Coronary artery (tissue), 2 donors: ENCODE results near the gene CUX1.

Source experiments
- DNase-seq: peaks from one replicate; pipeline ENCODE4 v3.0.0-alpha.2; 2017; ENCODE audit warnings: low spot score
- H3K27ac ChIP-seq, 2 donors: fragments of 200-600 bp; sonication (generic); one replicate each; pipeline ENCODE4 v1.5.1; 2016 to 2019
- H3K4me3 ChIP-seq: fragments of 200-600 bp; sonication (generic); 2 replicates; pipeline ENCODE4 v1.5.1; 2016; ENCODE audit warnings: mild to moderate bottlenecking, moderate library complexity
- TF ChIP-seq, protein P1 (sequence below): fragments of 200-600 bp; sonication (generic); IDR thresholded peaks from one replicate; pipeline ENCODE4 v1.5.1; 2019; ENCODE audit warnings: antibody characterized with exemption

The CUX1 gene

DNA sequence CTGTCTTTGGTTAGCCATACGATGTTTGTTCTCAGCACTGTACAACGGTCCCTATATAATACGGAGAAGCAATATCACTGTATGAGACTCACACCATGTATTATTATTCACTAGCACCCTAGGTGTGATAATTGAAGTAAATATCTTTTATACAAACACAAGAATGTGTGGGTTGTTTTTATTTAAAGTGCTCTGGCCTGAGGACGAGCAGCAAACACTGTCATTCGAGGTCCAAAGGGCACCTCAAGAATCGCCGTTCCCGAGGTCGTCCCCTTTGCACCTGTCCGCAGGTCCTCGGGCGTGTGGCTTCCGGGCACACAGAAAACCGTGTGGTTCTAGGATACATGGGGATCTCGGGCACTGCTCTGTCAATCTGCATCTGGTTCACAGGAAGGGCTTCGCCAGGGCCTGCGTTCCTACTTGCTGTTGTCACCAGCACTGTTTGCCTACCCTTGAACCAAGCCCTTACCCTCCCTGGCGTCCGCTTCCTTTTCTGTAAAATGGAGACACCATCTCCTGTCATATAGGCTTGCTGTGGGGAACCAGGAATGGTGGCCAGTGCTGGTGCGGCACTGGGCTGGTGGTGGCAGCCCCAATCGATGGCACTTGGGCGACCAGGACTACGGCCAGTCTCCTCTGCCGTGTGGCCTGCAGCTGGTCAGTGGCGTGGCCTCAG, 440.8 kb downstream of the CUX1 start:
- no peak for DNase-seq
- TF ChIP-seq, protein P1, sequence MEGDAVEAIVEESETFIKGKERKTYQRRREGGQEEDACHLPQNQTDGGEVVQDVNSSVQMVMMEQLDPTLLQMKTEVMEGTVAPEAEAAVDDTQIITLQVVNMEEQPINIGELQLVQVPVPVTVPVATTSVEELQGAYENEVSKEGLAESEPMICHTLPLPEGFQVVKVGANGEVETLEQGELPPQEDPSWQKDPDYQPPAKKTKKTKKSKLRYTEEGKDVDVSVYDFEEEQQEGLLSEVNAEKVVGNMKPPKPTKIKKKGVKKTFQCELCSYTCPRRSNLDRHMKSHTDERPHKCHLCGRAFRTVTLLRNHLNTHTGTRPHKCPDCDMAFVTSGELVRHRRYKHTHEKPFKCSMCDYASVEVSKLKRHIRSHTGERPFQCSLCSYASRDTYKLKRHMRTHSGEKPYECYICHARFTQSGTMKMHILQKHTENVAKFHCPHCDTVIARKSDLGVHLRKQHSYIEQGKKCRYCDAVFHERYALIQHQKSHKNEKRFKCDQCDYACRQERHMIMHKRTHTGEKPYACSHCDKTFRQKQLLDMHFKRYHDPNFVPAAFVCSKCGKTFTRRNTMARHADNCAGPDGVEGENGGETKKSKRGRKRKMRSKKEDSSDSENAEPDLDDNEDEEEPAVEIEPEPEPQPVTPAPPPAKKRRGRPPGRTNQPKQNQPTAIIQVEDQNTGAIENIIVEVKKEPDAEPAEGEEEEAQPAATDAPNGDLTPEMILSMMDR = no peak
- Histone ChIP-seq H3K4me3 (no peak overlapping the region), H3K27ac (no peak overlapping the region)

DNA sequence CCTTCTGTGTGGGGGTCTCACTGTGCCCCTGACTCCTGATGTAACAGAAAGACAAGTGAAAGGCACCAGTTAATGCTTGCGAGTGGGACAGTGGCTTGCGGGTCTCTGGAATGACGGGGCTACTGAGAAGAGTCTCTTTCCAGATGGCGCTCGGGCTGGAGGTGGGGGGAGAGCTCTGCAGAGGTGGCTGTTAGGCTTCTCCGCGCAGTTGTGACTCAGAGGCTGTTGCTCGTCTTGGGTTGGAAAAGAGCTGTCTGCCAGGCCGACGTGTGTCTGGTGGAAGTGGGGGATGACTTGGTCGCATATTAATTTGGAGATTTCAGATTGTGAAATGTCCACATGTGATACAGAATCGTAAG, 441.3 kb downstream of the CUX1 start:
- Histone ChIP-seq H3K4me3 (no peak overlapping the region), H3K27ac (no peak overlapping the region)
- TF ChIP-seq, protein P1 = no peak
- DNase-seq = no peak

DNA sequence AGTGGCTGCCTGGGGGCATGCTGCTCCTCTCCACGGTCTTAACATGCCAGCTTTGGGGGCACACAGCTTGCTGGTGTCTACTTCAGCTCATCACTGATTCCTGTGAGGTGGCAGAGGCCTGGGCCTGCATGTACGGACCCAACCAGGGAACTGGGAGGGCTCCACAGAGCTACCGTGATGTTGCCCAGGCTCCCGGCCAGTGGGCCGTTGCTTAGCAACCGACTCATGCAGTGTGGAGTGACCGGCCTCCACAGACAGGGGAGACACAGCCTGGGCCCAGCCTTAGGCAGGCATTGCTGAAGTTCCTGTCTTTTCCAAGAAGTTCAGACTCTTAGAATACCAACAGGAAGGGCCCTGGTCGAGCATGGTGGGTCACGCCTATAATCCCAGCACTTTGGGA, 443.4 kb downstream of the CUX1 start:
- TF ChIP-seq, protein P1 = no peak
- DNase-seq = no peak
- Histone ChIP-seq H3K4me3 (no peak overlapping the region), H3K27ac (no peak overlapping the region)

DNA sequence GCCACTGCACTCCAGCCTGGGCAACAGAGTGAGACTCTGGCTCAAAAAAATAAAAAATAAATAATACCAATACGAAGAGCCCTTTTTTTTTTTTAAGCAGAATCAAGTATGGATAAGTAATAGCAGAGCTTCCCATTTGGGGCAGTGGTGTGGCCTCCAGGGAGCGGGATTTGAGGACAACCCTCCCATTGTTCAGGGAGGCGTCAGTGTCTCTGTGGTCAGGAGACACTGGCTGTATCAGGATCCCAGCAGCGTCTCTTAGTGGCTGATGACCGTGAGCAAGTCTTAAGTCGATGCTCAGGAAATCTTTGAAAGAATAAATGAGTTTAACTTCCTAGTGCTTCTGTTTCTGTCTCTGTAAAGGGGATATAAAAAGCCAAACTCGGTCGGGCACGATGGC, 444.0 kb downstream of the CUX1 start:
- Histone ChIP-seq H3K4me3 (no peak overlapping the region), H3K27ac (no peak overlapping the region)
- TF ChIP-seq, protein P1 = no peak
- DNase-seq = no peak

DNA sequence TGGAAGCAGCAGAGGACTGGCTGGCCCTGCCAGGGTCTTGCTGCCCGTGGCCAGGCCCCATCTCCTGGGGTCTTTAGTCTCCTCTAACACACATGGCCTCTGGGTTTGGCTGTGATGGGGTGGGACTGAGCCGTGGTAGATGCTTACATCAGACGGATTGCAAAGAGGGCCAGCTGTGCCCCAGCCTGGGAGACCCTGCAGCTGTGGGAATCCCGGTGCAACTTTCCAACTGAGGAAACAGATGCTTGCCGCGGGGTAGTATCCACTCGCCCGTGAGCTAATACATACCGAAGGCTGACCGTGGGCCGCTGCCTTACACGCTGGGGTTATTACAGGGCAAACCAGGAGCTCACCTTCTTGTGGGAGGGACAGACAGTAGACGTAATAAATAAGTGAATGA, 445.1 kb downstream of the CUX1 start:
- Histone ChIP-seq H3K27ac (no peak overlapping the region), H3K4me3 (no peak overlapping the region)
- TF ChIP-seq, protein P1 = no peak
- DNase-seq = no peak

DNA sequence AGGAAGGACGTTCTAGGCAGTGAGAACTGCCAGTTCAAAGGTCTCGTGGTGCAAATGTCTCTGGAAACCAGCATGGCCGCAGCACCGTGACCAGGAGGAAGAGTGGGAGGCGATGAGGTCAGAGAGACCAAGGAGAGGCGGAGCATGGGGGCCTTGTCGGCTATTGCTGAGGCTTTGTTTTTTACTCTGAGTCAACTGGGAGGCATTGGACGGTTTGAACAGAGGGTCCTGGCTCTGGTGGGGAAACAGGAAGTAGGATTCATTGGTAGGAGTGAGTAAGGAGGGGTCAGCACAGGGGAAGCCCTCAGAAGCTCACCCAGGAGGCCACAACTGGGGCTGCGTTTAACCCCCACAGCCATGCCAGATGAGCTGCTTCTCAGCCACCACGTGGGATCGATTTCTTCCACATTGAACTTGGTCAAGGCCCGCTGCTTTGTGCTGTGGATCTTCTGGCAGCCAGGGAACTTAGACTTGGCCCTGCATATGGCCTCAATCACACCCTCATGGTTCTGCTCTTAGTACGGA, 447.0 kb downstream of the CUX1 start:
- Histone ChIP-seq H3K27ac (no peak overlapping the region), H3K4me3 (no peak overlapping the region)
- no peak for DNase-seq
- TF ChIP-seq, protein P1 = no peak

DNA sequence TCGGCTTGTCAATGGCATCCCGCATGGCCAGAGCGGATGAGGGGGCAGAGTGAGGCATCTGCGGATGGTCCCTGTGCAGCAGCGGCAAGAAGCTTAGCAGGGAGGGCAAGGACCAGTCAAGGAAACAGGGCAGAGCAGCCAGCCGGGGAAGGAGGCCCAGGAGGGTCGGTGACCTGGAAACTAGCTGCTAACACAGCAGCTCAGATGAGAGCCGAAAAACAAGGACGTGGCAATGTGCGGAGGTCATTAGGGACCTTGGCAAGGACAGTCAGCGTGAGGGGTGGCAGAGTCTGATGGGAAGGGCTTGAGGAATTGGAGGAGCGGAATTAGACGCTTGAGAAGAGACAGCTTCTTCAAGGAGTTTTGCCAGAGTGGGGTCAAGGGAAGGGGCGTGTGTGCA, 449.1 kb downstream of the CUX1 start:
- DNase-seq = no peak
- TF ChIP-seq, protein P1 = no peak
- H3K27ac ChIP-seq = no peak overlapping the region
- H3K4me3 ChIP-seq = no peak overlapping the region
